NCI-H2107 (cell line): ENCODE measurements around the gene BMP8B.
"Not testable (repeated sequence)": the region's sequence is repeated elsewhere in the genome, so short reads cannot be mapped to it uniquely, and the experiment has no call there.

Experiments used
- DNase-seq: peaks from one replicate; lab custom pipeline; 2025; lab: John Stamatoyannopoulos, UW

BMP8B gene

GRCh38 chr1:39777896-39778295, 10.8 kb downstream of the BMP8B start:
- not testable (repeated sequence) for DNase-seq

DNA sequence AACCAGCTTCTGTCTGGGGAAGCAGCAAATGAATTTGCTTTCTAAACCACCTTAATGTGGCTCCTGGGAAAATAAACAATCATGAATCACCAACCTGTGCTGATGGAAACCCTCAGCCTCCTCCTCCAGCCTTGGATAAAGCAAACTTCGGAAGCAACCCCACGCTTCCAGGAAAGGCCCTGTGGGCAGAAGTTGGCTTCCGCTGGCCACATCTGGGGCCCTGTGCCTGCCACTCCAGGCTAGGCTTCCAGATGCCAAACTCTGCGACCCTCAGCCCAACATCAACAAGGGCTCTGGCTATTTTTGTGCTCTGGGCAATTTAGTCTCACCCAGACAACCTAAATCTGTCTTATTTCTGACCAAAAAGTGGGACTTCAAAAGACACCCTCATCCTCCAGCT, 11.4 kb downstream of the BMP8B start:
- DNase-seq, result no peak

GRCh38 chr1:39776886-39777285, 11.8 kb downstream of the BMP8B start:
- DNase-seq, result no peak

- DNase-seq, result no peak
These were observed 12.3 kb downstream of the BMP8B start for GRCh38 chr1:39776400-39776713.

GRCh38 chr1:39775676-39776399, 12.8 kb downstream of the BMP8B start:
- DNase-seq, result not testable (repeated sequence)

DNA sequence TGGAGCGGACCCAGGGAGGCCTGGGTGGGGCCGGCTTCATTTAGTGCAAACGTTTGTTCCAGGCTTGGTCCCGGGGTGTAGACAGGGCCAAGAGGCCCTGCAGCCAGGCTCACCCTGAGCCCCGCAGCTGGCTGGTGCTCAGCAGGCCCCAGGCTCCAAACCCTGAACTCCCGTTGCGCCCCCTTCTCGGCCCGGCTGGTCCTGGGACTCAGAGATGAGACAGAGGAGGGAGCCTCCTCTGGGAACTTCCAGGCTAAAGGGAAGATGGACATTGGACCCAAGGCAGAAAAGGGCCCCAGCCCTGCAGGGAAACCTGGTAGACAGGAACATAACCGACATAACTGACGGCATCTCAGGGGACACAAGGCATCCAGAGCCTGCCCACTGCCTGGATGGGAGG, 13.5 kb downstream of the BMP8B start:
- DNase-seq, result not testable (repeated sequence)

DNA sequence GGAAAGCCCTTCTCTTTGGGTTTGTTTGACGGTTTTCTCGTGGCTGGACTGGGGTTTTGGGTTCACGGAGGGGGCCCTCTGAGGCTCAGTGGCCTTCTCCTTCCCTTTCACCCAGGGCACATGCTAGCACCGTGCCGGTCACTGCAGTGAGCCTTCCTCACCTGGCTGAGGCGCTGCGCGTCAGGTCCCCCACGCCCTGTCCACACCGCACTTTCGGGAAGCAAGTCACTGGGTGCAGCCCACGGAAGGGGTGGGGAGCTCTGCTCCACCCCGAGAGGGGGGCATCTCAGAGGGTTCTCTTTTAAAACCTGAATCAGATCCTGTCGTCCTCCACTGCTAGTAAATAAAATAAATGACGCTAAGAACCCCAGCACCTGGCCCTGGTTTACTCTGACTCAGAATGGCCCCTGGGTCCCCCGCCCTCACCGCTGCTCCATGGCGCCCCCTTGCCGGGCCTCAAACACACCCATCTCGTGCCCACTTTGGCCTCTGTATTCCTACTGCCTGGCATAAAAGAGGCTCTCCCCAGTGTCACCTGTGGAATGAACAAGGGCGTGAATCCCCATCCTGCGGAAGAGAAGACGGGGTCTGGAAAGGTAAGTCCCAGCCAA, 15.2 kb downstream of the BMP8B start:
- not testable (repeated sequence) for DNase-seq

DNA sequence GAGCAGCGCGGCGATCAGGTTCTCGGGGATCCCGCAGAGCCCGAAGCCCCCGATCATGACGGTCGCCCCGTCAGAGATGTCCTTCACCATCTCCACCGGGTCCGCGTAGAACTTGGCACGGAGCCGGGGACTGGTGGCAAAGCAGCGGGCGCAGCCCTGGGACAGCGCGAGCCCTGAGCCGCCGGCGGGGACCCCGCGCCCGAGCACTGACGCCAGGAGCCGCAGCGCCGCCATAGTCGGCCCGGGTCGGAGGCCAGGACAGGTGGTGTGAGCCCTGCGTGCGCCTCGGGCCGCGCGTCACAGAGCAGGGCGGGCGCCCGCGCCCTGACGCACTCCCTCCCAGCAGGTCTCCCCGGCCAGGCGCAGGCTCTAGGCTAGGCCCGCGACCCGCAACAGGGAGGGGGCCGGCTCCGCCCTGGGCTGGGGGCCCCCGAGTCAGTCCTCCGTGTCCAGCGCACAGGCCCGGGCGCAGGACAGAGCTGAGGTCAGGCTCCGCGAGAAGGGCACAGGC, 17.6 kb downstream of the BMP8B start, which contains the start of gene OXCT2:
Gene OXCT2 (minus strand): TSS at position 327 of the 511 bp plus-strand sequence. CDS start 93 bp downstream, at position 234.
- not testable (repeated sequence) for DNase-seq

DNA sequence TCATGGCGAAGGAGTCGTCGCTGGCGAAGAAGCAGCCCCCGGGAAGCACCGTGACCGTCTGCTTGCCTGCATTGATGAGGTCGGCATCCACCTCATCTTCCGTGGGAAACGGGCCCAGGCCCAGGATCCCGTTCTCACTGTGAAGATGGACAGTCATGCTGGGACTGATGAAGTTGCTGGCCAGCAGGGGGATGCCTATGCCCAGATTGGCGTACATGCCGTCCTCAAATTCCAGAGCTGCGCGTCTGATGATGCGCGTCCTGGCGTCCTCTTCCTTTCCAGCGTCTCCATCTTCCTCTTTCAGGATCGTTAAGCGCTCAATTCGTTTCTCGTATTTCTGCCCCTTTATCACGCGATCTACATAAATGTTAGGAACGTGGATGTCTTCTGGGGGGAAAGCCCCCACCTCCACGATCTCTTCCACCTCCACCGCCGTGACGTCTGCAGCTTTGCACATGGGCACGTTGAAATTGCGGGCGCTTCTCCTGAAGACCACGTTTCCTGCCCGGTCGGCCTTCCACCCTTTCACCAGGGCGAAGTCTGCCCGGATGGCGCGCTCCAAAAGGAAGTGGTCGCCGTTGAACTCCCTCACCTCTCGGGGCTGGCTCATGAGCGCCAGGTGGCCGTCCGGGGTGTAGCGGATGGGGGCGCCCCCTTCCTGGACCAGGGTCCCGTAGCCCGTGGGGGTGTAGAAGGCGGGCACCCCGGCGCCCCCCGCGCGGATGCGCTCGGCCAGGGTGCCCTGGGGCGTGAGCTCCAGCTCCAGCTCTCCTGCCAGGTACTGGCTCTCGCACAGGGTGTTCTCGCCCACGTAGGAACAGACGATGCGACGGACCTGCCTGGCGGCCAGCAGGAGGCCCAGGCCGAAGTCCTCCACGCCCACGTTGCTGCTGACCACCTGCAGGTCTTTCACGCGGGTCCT, 18.3 kb downstream of the BMP8B start:
- not testable (repeated sequence) for DNase-seq

- not testable (repeated sequence) for DNase-seq
These were observed 19.2 kb downstream of the BMP8B start for GRCh38 chr1:39769502-39769901.

- DNase-seq, result not testable (repeated sequence)
These were observed 22.2 kb downstream of the BMP8B start for GRCh38 chr1:39766466-39766865.

DNA sequence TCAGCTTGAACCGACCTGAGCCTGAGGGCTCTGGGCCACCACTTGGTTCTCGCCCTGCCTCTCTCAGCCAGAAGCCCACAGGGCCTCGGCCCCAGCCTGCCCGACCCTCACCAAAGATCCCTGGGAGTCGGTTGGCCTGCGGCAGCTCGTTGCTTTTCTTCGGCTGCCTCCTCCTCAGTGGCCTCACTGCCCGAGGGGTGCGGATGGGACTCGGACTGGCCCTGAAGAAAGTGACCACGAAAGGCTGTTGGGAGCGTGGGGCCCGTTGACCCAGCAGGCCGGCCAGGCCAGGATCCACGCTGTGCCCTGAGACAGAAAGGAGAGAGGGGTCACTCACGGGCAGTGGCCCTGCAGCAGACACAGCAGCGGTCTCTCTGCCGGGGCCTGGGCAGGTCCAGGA, 24.2 kb downstream of the BMP8B start:
- DNase-seq, result not testable (repeated sequence)

GRCh38 chr1:39763619-39764374, 24.9 kb downstream of the BMP8B start:
- not testable (repeated sequence) for DNase-seq

GRCh38 chr1:39762550-39763540, 25.8 kb downstream of the BMP8B start:
- DNase-seq, result no peak

DNA sequence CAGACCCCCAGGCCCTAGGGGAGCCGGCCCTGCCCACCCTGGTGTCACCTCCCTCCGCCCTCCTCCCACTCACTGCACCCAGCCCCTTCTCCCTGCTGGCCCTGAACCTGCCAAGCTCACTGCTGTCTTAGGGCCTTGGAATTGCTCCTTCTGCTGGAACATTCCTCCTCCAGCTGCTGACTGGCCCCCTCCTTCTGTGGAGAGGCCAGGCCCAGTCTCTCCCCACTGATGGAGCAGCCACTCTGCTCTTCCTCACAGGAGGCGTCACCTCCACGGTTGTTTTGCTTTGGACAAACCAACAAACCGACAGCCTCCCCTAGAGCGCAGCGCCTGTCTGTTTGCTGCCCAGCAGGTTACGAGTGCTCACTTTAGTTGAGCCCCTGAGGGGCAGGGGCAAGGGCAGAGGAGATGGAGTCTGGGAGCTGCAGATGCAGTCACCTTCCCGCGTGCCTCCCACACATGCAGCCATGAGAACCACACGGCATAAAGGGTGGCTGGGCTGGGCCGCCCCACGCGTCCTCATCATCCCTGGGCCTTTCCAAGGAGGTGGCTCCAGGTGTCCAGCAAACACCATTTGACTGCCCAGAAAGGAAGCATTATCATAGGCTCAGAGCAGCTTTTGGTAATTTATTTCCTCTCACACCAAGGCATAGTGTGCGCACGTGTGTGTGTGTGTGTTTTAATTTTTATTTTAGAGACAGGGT, 27.0 kb downstream of the BMP8B start:
- peak; percentile 85 for DNase-seq

DNA sequence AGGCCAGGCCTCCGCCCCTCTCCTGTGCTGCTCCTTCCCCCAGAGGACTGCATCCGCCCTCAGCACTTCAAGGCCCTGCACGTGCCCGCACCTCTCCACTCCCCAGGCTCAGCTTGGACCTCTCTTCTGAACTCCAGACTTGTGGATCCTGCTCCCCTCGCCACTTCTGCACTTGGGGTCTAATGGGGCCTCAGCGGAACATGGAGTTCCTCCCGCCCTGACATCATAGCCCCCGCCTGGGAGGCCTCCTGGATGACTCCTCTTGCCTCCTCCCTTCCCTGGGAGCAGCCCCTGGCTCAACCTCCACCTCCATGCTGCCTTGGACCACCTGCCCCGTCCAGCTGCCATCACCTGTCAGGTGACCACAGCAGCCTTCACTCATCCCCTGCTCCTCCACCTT, 27.6 kb downstream of the BMP8B start:
- no peak for DNase-seq

DNA sequence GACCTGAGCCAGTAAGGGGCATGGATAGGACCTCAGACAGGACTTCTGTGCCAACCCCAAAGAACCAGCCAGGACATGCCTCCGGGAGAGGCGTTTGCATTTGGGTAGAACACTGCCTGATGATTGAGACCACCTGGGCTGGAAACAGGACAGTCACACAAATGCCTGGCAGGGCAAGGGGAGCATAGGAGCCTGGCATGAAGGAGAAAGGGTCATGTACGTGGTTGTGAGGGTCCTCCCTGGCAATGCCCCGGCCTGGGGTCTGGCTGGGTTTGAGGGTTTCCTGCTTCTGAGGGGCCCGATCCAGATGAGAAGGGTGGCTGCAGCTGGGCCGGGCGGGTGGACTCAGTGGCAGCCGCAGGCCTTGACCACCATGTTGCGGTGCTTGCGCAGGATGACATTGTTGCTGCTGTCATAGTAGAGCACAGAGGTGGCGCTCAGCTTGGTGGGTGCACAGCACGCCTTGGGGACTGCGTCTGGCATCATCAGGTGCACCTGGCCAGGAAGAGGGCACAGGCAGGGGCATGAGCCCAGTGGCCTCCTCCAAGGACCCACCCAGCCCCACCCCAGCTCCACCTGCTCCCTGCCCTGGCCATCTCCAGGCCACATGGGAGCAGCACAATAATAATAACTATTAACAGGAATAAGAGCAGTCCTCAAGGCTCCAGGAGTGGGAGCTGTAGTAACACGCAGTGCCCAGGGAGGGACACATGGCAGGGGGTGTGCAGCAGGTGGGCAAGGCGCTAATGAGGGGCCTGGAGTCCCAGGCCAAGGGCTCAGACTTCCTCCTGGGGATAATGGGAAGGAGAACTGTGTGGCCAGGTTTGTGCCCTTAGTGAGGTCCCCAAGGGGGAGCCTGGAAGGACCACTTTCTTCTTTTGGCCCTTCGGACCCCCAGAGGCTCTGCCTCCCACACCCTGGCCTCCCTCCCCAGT, 28.3 kb downstream of the BMP8B start:
- no peak for DNase-seq

DNA sequence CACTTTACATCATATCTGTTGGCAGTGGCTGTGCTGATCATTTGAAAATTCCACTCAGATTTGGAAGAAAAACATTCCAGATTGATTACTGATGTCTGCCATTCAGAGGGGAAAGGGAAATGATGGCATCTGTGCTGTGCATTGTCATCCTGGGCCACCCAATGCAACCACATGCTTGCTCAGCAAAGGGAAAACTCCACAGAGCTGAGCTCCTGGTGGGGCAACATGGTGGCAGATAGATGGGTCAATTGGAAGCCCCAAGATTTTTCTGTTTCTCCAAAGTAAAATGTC, 29.3 kb downstream of the BMP8B start:
- DNase-seq, result no peak
